ENCODE measurements around the gene MYOG.
A peak's percentile ranks its signal among the peaks of the same experiment; 100 is the strongest.

Gene MYOG

DNA sequence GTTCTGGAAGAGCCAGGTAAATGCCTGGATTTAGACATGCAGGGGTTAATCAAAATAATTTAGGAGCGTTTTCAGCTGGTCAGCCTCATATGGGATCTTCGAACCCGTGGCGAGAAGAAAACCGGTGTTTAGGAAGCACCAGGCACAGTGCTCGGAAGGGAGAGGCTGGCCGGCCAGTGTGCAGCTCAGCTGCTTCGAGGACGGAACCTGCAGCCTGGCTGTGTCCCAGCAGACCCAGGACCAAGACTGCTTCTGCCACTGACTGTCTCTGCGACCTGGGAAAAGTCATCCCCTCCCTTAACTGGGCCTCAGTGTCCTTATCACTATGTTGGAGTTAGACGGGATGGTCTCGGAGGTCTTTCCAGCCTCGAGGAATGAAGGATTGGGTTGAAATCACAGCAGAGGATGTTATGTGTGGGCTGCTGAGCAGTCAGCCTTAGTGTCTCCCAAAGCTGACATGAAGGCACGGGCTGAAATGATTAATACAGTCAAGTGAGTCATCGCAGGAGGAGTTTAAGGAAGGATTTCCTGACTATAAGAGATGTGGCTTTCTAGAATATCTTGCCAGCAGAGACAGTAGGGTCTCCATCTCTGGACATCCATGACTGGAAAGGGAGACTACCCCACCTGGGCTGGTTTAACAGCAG lies 38.7 kb downstream of the MYOG start:
- DNase-seq (ENCODE audit: low spot score) = no peak

DNA sequence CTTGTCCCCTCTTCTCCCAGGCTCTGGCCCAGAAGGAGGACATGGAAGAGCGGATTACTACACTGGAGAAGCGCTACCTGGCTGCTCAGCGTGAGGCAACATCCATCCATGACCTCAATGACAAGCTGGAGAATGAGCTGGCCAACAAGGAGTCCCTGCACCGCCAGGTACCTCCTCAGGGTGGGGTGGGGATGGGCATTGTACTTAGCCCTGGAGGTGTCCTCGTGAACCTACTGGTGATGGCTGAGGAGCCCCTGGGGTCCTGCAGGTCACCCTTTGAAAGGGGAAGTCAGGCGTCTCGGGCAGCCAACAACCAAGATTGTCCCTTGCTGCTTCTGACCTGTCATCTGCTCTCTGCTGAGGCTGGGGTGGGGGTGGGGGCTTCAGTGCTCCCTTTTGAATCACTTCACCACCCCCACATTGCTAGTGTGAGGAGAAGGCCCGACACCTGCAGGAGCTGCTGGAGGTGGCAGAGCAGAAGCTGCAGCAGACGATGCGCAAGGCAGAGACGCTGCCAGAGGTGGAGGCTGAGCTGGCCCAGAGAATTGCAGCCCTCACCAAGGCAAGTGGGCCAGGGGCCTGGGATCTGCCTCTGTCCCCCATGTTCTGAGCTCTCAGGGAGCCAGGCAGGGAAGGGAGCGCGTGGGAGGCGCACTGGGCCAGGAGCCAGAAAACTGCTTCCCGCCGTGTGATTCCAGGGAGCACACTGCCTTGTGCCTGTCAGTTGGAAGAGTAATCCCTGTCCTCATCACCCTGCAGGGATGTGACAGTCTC lies 39.8 kb downstream of the MYOG start:
- no peak for DNase-seq (ENCODE audit: low spot score)

DNA sequence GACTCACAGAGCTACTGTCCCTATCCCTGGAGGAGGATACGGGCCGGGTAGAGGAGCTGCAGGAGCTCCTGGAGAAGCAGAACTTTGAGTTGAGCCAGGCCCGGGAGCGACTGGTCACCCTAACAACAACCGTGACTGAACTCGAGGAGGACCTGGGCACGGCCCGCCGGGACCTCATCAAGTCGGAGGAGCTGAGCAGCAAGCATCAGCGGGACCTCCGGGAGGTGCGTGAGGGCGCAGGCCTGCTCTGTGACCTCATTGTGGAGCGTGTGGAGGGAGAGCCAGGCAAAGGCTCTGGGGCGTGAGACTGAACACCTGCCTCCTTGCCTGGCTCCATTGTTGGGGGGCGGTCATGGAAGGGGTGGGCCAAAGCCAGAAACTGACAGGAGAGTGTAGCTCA lies 40.5 kb downstream of the MYOG start:
- no peak for DNase-seq (ENCODE audit: low spot score)

DNA sequence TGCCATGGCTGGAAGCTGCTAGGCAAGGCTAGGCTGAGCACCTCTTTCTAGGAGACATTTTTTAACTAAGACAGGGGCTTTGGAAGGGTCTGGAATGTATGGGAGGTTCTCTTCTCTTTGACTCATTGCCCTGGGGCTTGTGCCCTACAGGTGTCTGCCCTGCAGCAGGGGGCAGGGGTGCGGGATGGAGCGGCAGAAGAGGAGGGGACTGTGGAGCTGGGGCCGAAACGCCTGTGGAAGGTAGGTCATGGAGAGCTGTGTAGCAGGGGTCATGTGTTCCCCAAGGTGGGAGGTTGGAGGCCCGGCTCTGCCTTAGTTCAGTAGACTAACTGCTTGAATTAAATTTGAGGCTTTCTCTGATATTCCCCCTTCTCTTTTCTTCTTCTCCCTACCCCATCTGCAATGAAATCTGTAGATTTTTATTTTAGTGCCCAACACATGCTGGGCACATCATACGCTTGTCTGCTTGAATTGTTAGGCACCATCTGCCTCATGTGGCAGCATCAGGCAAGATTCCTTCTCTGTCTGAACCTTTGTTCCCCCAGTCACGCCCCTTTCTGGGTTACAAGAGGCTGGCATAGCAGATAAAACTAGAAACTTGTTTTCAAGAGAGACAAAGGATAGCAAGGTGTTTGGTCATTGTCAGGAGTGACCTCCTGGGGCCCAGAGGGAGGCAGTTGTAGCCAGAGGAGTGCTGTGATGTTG lies 41.1 kb downstream of the MYOG start:
- no peak for DNase-seq (ENCODE audit: low spot score)

DNA sequence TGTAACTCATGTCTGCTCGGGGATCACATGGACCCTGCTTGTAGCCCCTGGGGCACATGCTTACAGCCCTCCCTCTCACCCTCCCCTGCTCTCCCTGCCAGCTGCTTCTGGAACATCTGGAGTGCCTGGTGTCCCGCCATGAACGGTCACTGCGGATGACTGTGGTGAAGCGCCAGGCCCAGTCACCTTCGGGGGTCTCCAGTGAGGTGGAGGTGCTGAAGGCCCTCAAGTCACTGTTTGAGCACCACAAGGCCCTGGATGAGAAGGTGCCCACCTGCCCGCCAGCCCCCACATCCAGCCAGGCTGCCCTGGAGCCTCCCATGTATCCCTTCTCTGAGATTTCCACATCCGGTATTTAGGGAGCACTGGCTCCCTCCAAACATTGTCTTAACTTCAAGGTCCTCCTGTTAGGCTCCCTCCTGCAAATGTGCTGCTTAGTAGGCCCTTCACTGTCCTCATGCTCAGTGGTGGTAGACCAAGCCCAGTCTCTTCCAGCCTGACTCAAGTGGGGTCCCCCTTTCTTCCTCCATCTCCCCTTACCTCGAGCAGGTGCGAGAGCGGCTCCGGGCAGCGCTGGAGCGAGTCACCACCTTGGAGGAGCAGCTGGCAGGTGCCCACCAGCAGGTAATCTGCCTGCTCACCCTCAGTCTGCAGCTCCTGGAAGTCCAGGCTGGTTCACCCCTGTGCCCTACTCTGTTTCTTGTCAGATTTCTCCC lies 41.8 kb downstream of the MYOG start:
- no peak for DNase-seq (ENCODE audit: low spot score)

DNA sequence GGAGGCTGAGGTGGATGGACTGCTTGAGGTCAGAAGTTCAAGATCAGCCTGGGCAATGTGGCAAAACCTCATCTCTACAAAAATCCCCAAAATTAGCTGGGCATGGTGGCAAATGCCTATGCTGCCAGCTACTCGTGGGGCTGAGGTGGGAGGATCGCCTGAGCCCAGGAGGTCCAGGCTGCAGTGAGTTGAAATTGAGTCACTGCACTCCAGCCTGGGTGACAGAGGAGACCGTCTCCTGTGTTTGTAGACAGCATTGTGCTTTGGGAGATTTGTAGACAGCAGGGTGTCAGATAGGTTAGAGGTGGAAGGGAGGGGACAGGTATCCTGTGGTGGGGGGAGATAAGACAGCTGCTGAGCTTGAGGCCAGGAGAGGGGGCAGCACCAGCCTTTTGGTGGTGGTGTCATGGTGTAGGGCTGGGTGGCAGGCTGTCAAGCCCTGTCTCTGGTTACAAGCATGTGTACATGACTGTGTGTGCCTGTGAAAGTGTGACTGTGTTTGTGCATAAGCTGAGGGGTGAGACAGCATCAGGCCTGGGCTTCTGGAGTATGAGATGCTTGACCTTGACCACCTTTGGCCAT lies 44.4 kb downstream of the MYOG start:
- no peak for DNase-seq (ENCODE audit: low spot score)

DNA sequence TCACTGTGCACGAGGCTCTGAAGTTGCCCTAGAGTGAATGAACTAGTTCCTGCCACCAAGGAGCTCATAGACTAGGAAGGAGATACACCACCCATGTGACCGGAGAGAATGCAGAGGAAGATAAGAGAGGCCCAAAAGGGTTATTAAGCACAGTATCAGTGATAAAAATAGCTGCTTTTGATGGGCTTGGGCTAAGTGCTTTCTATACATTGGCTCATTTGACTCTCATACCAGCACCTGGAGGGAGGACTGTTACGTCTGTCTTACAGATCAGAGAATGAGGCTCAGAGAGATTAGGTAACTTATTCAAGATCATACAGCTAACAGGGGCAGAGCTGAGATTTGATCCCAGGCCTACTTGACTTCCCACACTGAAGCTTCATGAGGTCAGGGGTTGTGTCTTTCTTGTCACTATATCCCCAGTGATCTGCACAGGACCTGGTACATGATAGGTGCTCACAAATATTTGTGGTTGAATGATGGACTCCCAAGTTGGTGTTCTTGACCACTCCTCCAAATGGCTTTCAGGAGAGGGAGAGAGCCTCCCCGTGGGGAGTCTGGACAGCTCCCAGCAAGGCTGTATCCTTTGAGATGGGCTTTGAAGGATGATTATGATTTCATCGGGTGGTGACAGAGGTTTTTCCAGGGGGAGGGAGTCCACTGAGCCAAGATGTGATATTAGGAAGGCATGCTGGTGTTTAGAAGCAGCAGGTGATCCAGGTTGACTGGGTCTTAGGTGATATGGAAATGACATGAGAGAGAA lies 45.1 kb downstream of the MYOG start:
- no peak for DNase-seq (ENCODE audit: low spot score)

DNA sequence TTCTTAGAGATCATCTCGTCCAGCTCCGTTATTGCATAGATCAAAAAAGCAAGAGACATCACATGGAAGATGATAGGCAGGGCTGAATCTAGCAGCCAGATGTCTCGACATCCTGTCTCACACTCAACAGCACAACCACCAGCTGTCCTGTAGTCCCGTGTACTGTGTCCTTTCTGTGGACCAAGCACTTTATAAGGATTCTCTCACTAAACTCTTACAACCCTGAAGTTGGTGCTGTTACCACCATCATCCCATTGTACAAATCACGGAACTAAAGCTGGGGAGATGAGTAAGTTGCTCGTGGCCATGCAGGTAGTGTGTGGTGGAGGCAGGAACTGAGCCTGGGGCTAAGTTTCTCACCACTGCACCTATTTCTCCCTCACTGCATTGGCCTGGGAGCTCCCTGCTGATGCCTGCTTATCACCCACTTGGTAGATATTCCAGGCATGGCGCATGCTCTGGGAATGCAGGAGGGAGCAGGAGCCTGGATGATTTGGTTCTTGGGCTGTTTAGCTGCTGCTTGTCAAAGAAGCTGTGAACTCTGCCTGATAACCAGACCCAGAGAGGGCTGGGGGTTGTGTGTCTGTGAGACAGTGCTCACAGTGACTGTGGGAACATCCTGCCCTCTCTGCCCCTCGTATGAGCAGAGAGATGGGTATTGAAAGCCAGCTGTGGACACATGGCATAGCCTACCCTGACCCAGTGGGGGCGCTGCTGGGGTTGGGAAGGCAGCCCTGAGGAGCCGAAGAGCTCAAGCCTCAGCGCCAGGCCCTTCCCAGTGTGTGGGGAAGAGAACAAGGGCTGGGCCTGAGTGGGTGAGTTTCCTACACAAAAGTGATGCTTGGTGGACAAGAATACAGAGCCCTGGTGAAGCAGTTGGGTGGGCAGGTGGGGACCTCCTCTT lies 46.0 kb downstream of the MYOG start:
- peak; percentile 74 for DNase-seq (ENCODE audit: low spot score)

DNA sequence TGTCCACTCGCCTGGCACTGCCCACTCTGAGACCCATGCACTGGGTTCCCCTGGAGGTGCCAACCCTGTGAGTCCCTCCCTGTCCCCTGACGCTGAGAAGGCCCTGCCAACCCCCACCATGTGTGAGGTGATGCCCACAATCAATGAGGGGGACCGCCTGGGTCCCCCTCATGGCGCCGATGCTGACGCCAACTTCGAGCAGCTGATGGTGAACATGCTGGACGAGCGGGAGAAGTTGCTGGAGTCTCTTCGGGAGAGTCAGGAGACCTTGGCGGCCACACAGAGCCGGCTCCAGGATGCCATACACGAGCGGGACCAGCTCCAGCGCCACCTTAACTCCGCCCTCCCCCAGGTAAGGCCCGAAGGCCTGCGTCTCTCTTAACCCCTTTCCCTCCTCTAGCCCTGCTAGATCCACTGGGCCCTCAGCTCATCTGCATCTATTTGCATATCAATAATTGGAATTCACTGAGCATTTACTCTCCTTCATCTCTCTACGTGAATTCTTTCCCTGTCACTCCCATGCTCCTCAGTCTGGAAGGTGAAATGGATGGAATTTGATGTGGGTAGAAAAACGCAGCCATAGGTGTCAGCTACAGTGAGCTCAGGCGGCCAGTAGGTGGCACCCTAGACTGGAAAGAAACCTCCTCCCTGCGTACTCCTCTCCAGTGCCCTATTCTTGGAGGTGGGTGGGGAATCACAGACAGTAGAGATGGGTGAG lies 46.8 kb downstream of the MYOG start:
- DNase-seq (ENCODE audit: low spot score) = peak; percentile 75

DNA sequence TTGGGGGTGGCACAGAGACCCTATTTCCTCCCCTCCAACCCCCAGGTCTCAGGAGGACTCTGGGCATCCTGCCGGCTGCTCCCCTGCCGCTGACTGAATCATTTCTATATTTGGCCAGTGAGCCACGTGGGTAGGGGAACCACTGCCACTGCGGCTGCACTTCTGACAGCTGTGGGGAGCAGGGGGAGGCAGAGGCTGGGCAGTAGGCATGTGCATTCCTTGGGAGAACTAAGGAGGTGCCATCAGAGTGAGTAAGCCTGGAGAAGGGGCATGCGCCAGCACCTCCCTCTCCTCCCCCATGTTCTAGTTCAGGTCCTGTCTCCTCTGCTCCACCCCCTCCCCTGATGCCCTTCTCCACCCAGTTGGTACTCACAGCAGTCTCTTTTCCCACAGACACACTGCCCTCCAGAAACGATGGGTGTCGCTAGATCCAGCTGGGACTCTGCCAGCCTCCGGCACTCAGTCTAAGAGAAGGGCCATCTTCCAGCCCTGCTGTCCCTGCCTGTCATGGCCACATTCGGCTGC lies 47.5 kb downstream of the MYOG start:
- DNase-seq (ENCODE audit: low spot score) = peak; percentile 44

DNA sequence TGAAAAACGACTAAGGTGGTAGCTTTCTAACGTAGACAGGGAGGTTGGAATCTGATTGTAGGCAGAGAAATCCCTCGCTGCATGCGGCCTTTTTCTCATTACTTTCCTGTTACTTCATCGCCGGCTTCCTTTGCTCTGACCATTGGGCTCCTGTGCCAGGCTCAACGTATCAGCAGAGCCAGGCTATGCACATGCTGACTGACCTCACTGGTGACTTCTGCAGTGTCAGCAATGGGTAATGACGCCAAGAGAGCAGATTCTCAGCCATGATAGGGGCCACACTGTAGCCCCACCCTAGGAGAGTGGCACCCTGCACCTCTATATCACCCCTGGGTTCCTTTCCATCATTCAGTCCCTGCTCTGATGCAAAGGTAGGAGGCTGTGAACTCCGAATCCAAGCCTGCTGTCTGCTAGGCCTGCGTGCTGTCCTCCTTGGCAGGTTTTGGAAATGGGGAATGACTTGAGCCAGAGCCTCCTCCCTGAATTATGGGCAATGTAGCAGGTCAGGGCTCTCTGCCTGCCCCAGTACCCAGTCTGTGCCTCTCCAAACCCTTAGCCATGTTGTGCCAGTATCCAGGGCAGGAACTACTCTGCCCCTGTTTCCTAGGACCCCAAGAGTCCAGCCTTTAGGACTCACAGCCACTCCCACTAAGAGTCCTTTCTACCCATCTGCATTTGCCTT lies 48.2 kb downstream of the MYOG start:
- peak; percentile 38 for DNase-seq (ENCODE audit: low spot score)

DNA sequence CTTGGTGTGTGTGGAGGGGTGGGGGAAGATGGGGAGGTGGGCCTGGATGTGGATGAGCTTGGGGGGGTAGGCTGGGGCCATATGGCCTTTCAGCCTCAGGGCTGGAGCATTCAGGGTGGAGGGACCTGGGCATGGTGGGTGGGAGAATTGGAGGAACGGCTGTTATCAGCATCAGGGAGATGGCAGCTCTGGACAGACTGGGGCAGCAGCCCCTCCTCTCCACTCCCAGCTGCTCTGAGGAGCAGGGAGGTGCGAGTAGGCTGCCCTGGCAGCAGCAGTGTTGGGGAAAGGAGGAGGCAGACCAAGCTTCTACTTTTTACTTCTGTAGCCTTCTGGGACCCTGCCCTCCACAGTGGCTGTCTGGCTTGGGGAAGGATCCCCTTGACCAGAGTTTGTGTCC lies 49.3 kb downstream of the MYOG start:
- DNase-seq (ENCODE audit: low spot score) = no peak

DNA sequence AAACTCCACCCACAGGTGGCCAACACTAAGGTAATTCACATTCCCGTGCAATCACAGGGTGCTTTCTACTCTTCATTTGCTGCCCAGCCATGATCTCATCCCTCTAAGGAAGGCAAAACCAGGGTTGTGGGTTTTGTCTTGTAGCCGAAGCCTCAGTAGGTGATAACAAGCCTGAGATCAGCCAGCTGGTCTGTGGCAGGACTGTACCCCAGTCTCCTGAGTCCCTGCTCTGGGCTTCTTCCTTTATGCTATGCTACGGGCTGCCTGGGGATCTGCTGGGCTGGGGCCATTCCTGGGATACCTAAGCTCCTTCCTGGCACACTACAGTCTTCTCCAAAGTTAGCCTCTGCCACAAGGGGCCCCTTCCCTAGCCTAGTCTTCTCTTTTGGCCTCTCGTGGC lies 49.7 kb downstream of the MYOG start:
- DNase-seq (ENCODE audit: low spot score) = no peak

DNA sequence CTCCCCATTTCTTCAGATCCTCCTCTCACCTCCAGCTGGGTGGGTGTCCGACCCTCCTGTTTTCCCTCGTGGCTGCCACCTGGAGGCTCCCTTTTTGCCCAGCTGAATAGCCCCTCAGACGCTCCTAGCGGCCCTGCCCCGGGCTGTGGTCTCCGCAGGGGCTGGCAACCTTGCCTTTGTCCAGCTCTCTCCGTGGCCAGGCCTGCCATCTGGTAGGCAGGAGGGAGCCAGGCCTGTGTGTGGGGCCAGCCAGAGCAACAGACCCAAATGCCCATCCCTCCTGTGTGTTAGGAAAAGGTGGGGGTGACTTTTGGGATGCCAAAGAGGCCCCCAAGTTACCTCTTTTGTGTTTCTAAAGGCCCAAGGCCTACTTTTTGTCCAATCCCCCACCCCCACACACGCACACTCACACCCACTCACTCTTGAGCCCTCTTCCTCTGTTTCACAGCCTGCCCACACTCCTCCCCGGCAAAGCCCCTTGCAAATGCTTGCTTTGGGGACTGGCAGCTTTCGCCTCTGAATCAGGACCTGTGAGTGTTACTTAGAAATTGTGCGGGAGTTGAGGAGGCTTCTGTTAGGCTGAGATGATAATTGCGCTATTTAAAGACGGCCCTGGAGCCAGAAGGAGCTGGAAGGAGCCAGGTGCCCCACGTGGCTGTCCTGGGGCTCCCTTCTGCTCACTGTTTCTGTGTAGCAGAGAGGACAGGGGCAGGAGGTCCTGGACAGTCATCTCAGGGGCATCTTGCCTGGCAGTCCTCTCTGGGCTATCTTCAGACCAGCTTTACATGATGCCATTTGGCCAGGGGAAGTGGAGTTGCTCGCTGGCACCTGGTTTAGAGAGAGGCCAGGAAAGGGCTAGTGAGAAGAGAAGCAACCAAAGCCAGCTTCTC lies 50.5 kb downstream of the MYOG start:
- peak; percentile 41 for DNase-seq (ENCODE audit: low spot score)

DNA sequence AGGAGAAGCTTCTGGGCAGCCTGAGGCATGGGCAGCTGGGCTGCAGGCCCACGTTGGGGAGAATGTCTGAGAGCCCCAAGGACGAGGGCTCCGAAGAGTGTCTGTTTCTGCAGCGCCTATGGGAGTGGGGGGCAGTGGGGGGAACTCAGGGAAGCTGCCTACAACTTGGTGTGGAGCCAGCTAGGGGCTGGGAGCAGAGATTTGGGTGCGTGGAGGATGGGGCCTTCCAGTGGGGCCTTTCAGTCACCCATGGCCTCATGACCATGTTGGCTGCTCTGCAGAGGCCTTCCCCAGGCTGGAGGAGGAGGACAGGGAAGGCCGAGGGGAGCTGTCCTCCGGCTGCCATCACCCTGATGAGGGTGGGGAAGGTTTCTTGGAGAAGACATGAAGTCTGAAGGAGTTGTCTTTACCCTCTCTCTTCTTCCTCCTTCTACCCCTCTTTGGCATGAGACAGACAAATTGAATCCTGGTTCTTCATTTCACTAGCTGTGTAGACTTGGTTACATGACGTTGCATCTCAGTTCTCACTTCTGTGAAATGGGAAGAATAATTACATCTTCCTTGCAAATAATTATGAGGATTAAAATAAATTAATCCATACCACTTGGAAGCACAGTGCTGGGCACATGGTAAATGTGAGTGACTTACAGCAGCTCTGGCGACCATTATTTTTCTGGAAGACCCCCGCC lies 51.2 kb downstream of the MYOG start:
- no peak for DNase-seq (ENCODE audit: low spot score)

DNA sequence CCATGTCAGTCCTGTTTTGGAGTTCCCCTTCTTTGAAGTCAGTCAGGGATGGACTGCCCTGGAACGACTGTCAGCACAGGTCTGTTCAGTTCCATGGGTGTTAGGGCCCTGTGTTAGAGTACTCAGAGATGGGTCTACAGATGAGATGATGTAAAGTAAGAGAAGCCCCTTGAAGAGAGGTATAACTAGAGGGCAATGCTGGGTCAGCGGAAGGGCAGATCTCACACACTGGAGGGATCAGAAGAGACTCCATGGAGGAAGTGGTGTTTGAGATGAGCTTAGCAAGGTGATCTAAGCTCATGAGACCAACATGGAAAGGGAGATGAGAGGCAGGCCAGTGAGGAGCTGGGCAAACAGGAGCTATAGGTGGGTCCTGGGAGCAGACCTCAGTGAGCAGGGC lies 51.9 kb downstream of the MYOG start:
- no peak for DNase-seq (ENCODE audit: low spot score)

DNA sequence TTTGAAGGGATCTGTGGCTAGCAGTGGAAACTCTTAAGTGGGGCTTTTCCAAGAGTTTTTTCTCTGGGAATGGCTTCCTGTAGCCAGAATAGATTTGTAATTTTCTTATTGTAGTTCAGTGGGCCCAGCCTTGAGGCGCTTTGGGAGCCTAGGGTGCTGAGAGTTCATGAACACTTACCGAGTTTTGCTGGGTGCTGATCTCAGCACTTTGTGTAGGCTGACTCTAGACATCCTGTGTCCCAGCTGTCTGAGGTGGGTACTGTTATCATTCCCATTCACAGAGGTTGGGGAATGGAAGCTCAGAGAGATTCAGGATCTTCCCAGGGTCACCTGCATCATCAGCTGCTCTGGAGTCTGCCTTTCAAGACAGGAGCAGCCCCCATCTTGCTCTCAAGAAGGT lies 52.5 kb downstream of the MYOG start:
- DNase-seq (ENCODE audit: low spot score) = no peak
